HepG2 (cell line): Measurements from ENCODE around the gene TST. TPM values are rescaled to one million over a fixed set of nuclear protein-coding genes. Genes with fewer than 3 reads are reported as not detected.

Experiments used
- CEBPZ ChIP-seq: IDR thresholded peaks from 2 replicates; pipeline ENCODE4 v1.6.1; 2012; ENCODE audit warnings: low read length, improper control_type of control experiment
- CHCHD3 ChIP-seq: sonication (generic); formaldehyde crosslinking; IDR thresholded peaks from 2 replicates; pipeline ENCODE4 v1.8.0; 2022; ENCODE audit warnings: mild to moderate bottlenecking, missing genetic modification reagents, moderate library complexity
- ETS1 ChIP-seq: sonication (generic); formaldehyde crosslinking; IDR thresholded peaks from 2 replicates; pipeline ENCODE4 v1.4.0; 2020; ENCODE audit warnings: missing genetic modification reagents
- GABPA ChIP-seq, 2 experiments: IDR thresholded peaks; 2 replicates each; pipeline ENCODE4 v1.6.1; 2011 to 2016; ENCODE audit warnings: low read depth in 2 of 2, low read length in 1 of 2, missing biosample characterization in 1 of 2, missing genetic modification characterization in 1 of 2
- GATA4 ChIP-seq: sonication (generic); IDR thresholded peaks from 2 replicates; pipeline ENCODE4 v1.6.1; 2016; ENCODE audit warnings: antibody characterized with exemption, low read depth, borderline replicate concordance
- HES4 ChIP-seq: sonication (generic); formaldehyde crosslinking; IDR thresholded peaks from 2 replicates; pipeline ENCODE4 v1.9.0; 2021; ENCODE audit warnings: mild to moderate bottlenecking, missing genetic modification reagents, borderline replicate concordance
- PHF21A ChIP-seq: sonication (generic); formaldehyde crosslinking; IDR thresholded peaks from 2 replicates; pipeline ENCODE4 v1.5.0; 2020; ENCODE audit warnings: mild to moderate bottlenecking, missing genetic modification reagents
- RARA ChIP-seq: IDR thresholded peaks from 2 replicates; pipeline ENCODE4 v1.6.1; 2016; ENCODE audit warnings: missing genetic modification reagents, missing compliant biosample characterization
- RORA ChIP-seq: sonication (generic); formaldehyde crosslinking; IDR thresholded peaks from 2 replicates; pipeline ENCODE4 v1.5.0; 2020; ENCODE audit warnings: mild to moderate bottlenecking, missing genetic modification reagents, moderate library complexity
- SP4 ChIP-seq: sonication (generic); formaldehyde crosslinking; IDR thresholded peaks from 2 replicates; pipeline ENCODE4 v1.8.1; 2023; ENCODE audit warnings: mild to moderate bottlenecking, missing genetic modification reagents
- SRY ChIP-seq: sonication (generic); formaldehyde crosslinking; IDR thresholded peaks from 2 replicates; pipeline ENCODE4 v1.8.0; 2022; ENCODE audit warnings: mild to moderate bottlenecking, missing genetic modification reagents
- TOE1 ChIP-seq: sonication (generic); formaldehyde crosslinking; IDR thresholded peaks from 2 replicates; pipeline ENCODE4 v1.4.0; 2020; ENCODE audit warnings: mild to moderate bottlenecking, missing genetic modification reagents
- ZKSCAN8 ChIP-seq: IDR thresholded peaks from 2 replicates; pipeline ENCODE4 v1.6.1; 2016; ENCODE audit warnings: borderline replicate concordance, missing genetic modification reagents, missing compliant biosample characterization
- ZNF263 ChIP-seq: sonication (generic); formaldehyde crosslinking; IDR thresholded peaks from 2 replicates; pipeline ENCODE4 v1.4.0; 2020; ENCODE audit warnings: missing genetic modification reagents
- ZNF484 ChIP-seq: sonication (generic); formaldehyde crosslinking; IDR thresholded peaks from 2 replicates; pipeline ENCODE4 v1.5.1; 2020; ENCODE audit warnings: mild to moderate bottlenecking, low read depth, missing genetic modification reagents, borderline replicate concordance
- ZNF597 ChIP-seq: sonication (generic); formaldehyde crosslinking; IDR thresholded peaks from 2 replicates; pipeline ENCODE4 v1.5.0; 2020; ENCODE audit warnings: missing genetic modification reagents
- ZNF772 ChIP-seq: sonication (generic); formaldehyde crosslinking; IDR thresholded peaks from 2 replicates; pipeline ENCODE4 v1.5.0; 2020; ENCODE audit warnings: mild to moderate bottlenecking, missing genetic modification reagents
- ZNF792 ChIP-seq: IDR thresholded peaks from 2 replicates; pipeline ENCODE4 v1.6.1; 2016
- ZNF841 ChIP-seq: sonication (generic); formaldehyde crosslinking; IDR thresholded peaks from 2 replicates; pipeline ENCODE4 v1.8.1; 2023; ENCODE audit warnings: missing genetic modification reagents, borderline replicate concordance
- polyA plus RNA-seq, 8 experiments: library from polyadenylated mRNA; depleted of rRNA in 3 of 8; stranded (reverse) in 7 of 8; unstranded in 1 of 8; fragments of >200 nt; fragmentation: Illumina TruSeq in 4 of 8; extraction: Trizol in 4 of 8; gene quantifications; 2 replicates each; pipeline versions ENCODE4 v1.2.1 to v1.2.3, GENCODE V29; 2011 to 2016; ENCODE audit warnings: low read depth in 4 of 8, missing spikeins in 1 of 8, mixed read lengths in 1 of 8; ENCODE audit not compliant: insufficient read depth in 1 of 8
- total RNA-seq, 5 experiments: library from RNA; depleted of rRNA; stranded (reverse); fragments of >200 nt; fragmentation: Illumina TruSeq; extraction: Trizol; gene quantifications; 2 replicates each; pipeline ENCODE4 v1.2.3, GENCODE V29; 2016; ENCODE audit warnings: low read depth in 1 of 5
- TF ChIP-seq, protein P1 (sequence below): sonication (generic); formaldehyde crosslinking; IDR thresholded peaks from 2 replicates; pipeline ENCODE4 v1.4.0; 2020; ENCODE audit warnings: missing genetic modification reagents
- TF ChIP-seq, protein P2 (sequence below): sonication (generic); formaldehyde crosslinking; conservative IDR thresholded peaks from 2 replicates; pipeline ENCODE4 v1.5.0; 2020; ENCODE audit warnings: missing genetic modification reagents

The TST gene
- total and polyA plus RNA-seq, 2 of the 13 experiments (the other 11 are each of a cell fraction or from before 2014, with no cell fraction given): 44.6 to 63.6 TPM

- peak; percentile 95 for TF ChIP-seq GATA4
- TF ChIP-seq ZNF484 (CRISPR knock-in tag): no peak
- TF ChIP-seq ZKSCAN8 (CRISPR knock-in tag): peak; percentile 96
- TF ChIP-seq ZNF841: peak; percentile 18; the same call in 1 of the 2 replicates
- TF ChIP-seq ZNF263: no peak; the same call in 1 of the 2 replicates
- TF ChIP-seq CHCHD3 (CRISPR knock-in tag): no peak
- peak; percentile 79 for TF ChIP-seq SP4 (CRISPR knock-in tag)
- no peak for TF ChIP-seq ETS1 (CRISPR knock-in tag)
- TF ChIP-seq ZNF772 (CRISPR knock-in tag): peak; percentile 80; the same call in 1 of the 2 replicates
- TF ChIP-seq PHF21A (CRISPR knock-in tag): peak; percentile 99
- peak; percentile 95 for TF ChIP-seq RARA (CRISPR knock-in tag)
- TF ChIP-seq HES4 (CRISPR knock-in tag): no peak
- TF ChIP-seq TOE1: peak; percentile 95; the same call in 1 of the 2 replicates
- TF ChIP-seq ZNF597 (CRISPR knock-in tag): no peak
- no peak for TF ChIP-seq CEBPZ
- TF ChIP-seq, protein P1, sequence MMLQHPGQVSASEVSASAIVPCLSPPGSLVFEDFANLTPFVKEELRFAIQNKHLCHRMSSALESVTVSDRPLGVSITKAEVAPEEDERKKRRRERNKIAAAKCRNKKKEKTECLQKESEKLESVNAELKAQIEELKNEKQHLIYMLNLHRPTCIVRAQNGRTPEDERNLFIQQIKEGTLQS (CRISPR knock-in tag): peak; percentile 98
- peak; percentile 87; the same call in 1 of the 2 replicates for TF ChIP-seq SRY (CRISPR knock-in tag)
- TF ChIP-seq GABPA (IDR thresholded peaks at IDR 0.05; ENCODE audit: low read depth, low read length): peak; percentile 20; the same call in 1 of the 2 replicates
- TF ChIP-seq GABPA (CRISPR knock-in tag; IDR thresholded peaks at IDR 0.05; ENCODE audit: low read depth): peak; percentile 85
- TF ChIP-seq, protein P2, sequence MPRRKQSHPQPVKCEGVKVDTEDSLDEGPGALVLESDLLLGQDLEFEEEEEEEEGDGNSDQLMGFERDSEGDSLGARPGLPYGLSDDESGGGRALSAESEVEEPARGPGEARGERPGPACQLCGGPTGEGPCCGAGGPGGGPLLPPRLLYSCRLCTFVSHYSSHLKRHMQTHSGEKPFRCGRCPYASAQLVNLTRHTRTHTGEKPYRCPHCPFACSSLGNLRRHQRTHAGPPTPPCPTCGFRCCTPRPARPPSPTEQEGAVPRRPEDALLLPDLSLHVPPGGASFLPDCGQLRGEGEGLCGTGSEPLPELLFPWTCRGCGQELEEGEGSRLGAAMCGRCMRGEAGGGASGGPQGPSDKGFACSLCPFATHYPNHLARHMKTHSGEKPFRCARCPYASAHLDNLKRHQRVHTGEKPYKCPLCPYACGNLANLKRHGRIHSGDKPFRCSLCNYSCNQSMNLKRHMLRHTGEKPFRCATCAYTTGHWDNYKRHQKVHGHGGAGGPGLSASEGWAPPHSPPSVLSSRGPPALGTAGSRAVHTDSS (CRISPR knock-in tag): no peak
- TF ChIP-seq ZNF792 (CRISPR knock-in tag): peak; percentile 83; the same call in 1 of the 2 replicates
- TF ChIP-seq RORA (CRISPR knock-in tag): peak; percentile 96; the same call in 1 of the 2 replicates
Observed at GRCh38 chr22:37032535-37033460, 13.6 kb upstream of the TST start (continued).
